HG03558 (cell line): ENCODE results near the gene TBL1X.
"Not testable (repeated sequence)": the region's sequence is repeated elsewhere in the genome, so short reads cannot be mapped to it uniquely, and the experiment has no call there.

Experiments used
- ATAC-seq: cut with Tn5 transposase; IDR thresholded peaks from one replicate; pipeline ENCODE4 v1.9.1; 2021; ENCODE audit warnings: moderate number of reproducible peaks; ENCODE audit not compliant: unreplicated experiment; ENCODE audit errors: extremely low read depth

TBL1X gene

DNA sequence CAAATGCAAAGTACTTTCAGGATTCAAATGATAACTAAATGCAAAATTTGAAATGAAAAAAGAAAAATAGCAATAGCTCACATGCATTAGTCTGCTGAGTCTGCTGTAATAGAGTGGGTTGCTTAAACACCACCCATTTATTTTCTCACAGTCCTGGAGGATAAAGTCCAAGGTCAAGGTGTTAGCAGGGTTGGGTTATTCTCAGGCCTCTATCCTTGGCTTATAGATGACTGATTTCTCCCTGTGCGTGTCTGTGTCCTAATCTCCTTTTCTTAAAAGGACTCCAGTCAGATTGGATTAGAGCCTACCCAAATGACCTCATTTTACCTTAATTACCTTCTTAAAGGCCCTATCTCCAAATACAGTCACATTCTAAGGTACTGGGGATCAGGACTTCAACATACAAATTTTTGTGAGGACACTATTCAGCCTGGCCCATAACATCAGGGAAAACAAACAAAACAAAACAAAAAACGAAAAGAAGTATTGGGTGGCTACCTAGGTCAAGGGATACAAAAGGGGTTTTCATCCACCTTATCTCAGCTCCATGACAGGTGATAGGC is 6.3 kb upstream of the TBL1X start:
- ATAC-seq: no peak

DNA sequence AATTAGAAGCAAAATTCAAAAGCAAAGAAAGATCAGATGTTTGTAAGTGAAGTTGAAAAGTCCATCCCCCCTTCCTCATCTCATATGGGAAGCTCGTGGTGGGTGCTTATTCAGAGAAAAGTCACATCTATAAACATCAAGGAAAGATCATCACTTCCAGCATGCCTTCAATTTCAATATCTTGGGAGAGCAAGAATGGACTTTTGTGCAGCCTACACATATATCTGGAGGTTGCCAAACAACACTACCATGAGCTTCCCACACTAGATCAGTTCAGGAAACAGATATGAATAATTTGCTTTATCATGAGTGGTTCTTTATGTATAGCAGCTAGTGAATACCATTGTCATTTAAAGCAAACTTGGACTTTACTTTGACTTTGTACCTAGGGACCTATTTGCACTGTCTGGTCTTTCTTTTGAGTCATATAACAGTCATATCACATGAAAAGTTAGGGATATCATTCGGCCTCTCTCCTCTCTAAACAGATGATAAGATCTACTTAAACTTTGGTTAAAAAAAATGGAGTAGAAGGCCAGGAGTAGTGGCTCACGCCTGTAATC is 5.6 kb upstream of the TBL1X start:
- no peak for ATAC-seq

DNA sequence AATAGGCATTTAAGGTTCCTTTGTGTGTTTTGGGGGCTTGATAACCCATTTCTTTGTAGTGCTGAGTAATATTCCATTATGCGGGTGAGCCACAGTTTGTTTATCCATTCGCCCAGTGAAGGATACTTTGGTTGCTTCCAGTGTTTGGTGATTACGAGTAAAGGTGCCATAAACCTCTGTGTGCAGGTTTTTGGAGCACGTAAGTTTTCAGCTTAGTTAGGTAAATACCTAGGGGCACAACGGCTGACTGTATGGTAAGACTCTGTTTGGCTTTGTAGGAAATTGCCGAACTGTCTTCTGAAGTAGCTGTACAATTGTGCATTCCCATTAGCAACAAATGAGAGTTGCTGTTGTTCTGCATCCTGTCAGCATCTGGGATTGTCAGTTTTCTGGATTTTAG is 3.8 kb upstream of the TBL1X start:
- no peak for ATAC-seq

DNA sequence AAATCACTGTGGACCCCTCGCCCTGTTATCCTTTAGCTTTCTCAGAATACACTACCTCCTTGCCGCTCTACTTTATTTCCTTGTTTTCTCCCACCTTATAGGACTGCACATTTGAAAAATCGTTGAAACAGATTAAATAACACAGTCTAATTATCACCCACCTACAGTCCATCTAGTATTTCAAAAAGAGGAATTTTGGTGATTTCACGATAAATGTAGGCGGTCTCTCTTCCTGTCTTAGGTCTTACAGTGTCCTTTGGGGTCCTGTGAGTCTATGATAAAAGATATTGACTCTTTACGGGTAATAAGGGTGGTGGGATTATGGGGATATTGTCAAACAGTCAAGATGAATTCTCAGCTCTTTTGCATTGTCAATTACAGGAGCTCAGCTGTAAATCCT is 2.4 kb upstream of the TBL1X start:
- ATAC-seq: no peak

DNA sequence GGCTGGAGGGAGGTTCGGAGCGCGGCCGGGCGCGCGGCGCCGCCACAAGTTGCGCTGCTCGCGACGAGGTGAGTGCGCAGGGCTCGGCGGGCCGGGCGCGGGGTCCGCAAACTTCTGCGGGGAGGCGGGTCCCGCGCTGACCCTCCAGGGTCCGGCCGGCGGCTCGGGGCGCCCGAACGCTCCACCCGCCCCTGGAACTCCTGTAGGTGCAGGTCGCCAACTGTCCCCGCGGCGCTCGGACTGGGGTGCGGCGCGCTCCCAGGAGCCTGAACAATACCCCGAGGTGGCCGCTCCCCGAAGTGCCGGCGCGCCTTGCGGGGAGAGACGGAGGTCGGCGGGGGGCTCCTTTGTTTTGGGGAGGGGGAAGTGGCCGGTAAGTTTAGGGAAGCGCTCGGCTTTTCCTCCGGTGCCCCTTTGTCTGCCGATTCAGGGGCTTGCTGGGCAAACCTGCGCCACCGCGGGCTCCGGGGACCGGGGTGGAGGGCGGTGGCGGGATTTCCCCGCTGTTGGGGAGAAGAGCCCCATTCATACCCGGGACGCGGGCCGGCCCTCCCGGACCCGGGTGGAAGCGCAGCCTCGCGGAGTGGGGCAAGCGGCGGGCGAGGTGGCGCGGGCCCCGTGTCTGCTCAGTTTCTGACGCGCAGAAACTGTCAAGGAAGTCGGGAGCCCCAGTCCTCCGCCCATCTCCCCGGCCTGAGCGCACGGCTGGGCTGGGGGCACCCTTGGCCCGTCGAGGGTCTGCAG is 694 bp downstream of the TBL1X start:
- ATAC-seq: no peak

DNA sequence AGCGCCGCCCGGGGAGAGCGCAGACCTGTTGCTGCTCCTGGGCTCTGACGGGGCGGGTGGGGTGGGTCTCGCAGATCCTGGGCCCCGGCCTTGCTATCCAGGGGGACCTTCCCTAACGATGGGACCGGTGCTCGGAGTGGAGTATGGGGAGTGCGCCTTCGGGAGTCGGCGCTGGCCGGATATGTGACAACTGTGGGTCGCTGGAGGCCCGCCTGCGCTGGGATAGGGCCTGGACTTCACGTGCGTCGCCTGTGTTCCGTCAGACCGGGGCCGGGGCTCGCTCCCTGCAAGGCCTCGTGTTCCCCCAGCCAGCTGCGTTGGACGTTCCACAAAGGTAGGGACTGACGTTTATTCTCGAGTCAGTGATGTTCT is 1.3 kb downstream of the TBL1X start:
- ATAC-seq: no peak

DNA sequence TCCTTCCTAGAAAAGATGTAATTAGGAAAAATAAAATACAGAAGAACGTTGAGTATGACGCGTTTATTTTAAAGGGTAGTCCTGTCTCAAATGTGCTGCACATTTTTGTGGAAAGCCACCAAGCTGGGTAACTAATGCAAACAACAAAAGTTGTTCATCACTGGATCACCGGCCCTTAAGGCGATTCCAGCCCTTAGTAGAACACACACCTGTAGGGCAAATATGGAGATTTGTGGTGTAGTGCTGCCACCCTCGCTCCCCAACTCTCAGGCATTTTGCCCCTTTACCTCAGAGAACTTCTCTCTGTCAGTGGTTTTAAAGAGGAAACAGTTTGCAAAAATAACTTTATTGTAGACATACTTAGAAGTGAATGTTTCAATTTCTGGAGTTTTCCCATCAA is 1.9 kb downstream of the TBL1X start:
- ATAC-seq: no peak

DNA sequence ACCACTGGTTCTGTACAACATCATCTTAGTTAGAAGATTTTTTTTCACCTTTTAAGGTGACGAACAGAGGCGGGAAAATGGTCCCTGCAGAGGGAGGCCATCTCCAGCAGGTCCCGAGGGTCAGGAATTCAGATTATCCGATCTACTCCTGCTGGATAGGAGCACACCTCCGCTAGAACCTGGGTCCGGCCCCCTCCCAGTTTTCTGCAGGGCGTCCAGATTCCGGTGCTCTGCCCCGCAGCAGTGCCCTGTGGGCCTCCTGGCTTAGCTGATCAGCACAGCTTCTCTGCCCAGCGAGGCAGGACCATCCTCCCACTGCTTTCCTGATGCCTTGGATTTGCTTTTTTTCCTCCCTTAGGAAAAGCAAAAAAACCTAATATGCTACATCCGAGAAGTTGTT is 2.3 kb downstream of the TBL1X start:
- ATAC-seq: no peak

DNA sequence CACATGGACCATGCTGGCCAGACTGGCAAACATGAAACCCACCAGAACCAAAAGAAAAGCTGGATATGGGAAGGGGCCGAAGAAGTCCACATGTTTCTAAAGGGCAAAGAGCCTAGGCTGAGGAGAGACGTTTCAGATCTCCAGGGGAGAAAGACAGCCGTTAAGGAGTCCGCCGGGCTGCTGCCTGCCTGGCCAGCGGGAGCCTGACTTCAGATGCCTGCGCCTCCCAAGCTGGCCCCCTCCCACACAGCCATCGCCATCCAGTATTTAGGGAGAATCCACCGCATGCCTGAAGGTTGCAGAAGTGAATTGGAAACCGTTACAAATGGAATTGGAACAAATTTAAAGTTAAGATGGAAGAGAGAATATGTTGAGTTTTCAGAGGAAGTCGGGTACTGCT is 2.9 kb downstream of the TBL1X start:
- ATAC-seq: no peak

DNA sequence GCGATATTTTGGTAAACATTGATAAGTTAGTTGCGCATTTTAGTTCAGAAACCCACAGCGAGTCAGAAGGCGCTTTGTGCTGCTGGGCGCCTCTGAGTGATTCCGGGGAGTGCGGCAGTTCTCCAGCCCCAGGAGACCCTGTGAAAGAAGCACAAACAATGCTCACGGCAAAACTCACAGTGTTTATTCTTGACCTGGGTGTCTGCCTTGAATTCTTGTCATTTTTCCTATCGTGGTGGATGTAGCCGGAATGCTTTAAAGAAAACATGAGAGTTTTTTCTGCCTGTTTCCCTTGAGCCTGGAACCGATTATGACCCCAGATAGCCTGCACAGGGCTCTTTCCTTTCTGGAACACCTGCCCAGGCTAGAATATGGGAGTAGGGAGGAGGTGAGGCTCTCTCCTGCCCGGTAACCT is 6.7 kb downstream of the TBL1X start:
- ATAC-seq: no peak

DNA sequence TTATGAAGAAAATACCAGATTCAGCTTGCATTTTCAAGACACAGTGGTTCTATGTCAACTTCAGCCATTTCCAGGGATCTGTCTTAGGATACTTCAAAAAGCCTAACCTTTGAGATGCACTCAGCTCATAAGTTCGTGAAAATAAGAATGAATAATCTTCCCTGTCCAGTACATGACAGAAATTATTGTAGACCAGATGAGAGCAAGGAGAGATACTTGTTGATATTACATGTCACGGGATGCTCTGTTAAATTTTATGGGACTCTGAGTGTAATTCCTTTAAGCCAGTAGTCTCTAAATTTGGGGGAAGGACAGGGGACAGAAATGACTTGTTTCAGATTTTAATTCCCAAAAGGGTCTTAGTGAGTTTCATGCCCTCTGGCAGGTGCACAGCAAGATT is 8.8 kb downstream of the TBL1X start:
- no peak for ATAC-seq

DNA sequence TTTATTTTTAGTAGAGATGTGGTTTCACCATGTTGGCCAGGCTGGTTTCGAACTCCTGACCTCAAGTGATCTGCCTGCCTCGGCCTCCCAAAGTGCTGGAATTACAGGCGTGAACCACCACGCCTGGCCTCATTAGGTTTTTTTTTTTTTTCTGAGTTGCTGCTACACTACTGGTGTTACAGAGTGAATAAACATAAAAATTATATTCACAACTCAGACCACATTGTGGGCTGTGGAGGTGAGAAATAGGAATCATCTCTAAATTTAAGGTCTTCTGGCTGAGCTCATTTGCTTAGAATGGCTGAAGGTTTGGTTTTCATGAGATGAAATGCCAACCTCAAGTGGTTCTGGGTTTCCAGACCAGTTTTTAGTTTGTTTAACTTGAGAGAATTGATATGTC is 10.6 kb downstream of the TBL1X start:
- ATAC-seq: not testable (repeated sequence)

DNA sequence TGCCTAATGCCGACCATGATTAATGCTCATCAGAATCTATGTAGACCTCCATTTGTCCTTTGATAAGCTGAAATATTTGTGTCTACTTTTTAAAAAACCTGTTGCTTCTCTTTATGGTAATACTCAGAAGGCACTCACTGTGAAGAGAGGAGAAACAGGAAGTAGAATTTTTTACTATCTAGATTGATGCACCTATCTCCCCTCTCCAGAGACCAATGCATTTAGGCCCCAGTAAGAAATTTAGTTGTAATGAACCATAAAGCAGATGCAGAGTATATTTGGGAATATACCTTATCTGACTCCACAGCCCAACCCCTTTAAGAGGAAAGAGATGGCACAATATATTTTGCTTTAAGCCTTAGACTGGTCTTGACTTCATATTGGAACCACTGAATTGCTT is 11.1 kb downstream of the TBL1X start:
- ATAC-seq: no peak

DNA sequence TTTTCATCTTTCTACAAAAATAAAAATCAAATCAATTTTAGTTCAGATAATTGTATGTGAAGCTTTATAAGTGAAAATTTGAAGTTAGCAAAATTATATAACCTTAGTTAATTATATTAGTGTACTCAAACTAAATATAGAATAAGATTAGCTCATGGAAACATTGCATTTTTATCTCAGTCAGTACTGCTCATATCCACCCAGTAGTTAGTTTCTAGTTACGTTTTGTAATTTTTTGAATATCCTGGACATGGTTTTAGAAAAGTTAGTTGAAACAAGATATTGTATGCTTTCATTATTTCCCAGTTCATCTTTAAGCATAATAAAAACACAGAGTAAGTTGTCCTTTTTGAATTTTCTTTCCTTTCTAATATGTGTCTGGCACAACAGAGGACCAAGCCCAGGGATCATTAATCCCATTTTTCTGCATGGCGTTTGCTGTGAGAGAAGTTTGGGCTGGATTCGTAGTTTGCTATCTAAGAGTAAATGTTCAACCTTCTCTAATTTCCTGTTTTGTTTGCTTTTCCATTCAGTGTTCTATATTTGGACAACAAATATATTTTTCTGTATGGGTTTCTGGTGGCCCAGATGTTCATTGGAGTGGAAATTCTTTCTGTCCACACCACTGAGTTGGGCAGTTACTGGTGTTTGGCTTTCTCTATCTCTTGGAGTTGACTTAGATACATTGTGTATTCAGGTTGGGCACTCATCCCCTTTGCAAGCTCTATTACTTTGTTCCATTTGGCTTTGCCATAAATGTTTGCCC is 12.1 kb downstream of the TBL1X start:
- ATAC-seq: no peak

DNA sequence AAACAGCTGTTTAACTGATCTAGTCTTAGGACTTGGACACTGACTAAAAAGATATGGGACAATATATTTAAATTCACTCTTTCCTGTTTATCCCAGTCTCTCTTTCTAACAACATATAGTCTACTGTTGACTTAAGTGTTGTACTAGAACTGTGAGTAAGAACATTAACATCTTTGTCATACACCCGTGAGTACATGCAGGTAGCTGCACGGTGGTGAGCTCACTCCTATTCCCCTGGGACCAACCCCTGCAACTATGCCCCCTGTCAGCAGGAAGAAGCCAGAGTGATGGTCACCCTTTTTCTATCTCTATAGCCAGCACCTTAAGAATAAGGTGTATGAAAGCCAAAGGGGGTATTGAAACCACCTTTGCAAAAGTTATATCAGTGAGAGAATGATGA is 17.6 kb downstream of the TBL1X start:
- no peak for ATAC-seq

DNA sequence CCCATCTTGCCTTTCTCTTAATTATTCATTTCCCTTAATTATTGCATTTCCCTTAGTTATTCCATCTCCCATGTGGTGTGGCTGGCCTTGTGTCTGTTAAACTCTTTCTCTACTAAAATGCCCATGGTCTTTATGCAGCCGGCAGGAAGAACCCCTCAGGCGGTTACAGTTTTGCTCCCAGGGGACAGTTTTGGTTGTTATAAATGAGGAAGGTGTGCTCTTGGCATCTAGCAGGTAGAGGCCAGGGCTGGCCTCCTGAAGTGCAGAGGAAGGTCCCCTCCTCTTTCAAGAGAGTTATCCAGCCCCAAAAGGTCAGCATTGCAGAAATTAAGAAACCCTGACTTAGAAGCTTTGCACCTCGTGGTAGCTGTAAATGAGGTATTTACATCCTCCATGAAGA is 18.0 kb downstream of the TBL1X start:
- no peak for ATAC-seq

DNA sequence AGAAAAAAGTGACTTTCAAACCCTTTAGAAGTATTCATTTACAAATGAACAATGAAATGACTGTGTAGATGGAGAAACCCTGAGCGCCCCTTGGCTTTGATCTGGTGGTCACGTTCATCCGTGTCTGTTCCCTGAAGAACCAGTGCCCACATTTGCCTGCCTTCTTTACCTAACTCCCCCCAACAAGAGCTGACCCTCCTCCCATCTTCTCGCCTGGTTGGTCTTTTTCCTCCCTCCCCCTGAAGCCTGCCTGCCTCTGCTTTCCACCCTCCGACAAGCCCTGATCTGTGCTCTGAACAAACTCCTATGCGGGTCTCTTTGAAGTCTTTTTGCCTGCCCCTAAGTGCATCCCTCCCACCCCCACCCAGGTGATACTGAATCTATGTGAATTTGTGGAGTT is 18.5 kb downstream of the TBL1X start:
- no peak for ATAC-seq

DNA sequence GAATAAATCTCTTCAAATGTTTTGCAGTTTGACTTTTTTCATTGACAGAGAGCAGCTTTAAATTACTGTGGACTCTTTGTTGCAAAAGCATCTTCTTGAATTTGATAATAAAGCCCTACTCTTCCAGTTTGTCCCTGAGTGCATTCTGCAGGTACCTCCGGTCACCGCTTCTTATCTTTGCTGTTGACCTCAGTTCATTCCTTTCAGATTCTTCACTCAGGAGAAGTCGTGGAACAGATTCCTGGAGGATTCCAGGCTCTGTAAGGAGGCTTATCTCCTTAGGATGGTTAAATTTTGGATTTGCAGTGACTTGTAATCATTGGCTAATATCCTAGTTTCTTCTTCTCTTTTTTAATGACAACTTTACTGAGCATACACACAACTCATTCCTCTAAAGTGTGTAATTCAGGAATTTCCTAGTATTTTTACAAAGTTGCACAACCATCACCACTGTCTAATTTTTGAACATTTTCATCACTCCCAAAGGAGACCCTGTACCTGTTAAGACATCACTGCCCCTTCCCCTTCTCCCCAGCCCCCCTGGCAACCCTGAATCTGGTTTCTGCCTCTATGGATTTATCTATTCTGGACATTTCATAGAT is 22.0 kb downstream of the TBL1X start:
- ATAC-seq: no peak

DNA sequence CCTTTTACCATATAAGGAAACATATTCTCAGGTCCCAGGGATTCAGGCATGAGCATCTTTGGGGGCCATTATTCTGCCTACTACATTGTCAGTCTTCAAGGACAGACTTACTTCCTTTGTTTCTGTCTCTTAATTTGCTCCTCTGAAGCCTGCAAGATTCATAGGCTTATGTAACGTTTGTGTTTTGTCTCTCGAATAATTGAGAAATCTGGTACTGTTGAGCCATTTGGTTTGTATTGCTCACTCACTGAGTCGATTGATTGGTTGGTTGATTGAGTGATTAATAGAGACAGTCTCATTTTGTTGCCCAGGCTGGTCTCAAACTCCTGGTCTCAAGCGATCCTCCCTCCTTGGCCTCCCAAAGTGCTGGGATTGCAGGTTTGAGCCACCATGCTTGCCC is 23.7 kb downstream of the TBL1X start:
- ATAC-seq: no peak

DNA sequence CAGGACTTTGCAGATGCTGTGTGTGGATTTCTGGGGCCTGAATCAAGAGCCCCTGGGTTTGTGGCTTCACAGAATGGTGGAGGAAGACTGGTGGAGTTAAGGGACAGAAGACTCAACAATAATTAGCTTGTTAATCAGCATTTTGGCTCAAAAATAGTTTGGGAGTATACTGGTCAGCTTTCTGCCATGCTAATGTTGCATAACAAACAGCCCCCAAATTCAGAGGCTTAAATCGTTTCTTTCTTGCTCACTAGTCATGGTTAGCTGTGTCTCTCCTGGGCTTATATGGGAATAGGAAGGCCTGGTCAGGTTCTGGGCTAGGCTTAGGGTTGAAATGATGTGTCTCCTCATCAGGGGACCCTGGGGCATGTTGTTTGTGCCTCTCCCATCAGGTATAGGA is 24.4 kb downstream of the TBL1X start:
- ATAC-seq: no peak

DNA sequence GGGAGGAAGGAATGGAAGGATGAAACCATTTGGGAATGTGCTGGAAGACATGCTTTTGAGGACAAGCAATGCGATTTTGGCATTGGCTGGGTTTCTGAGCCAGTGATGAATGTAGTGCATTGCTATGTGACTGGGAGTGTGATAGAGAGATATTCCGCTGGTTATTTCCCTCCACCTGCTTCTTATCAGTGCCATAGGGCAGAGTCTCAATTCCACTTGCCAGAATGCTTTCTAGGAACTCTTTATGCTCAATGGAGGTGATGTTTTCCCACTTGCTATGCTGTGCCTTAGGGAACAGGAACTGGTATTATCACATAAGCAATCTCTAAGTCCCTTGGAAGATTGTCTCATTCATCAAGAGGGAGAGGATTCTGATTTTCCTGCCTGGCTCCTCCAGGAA is 28.0 kb downstream of the TBL1X start:
- ATAC-seq: no peak
